Measurements from ENCODE around the gene NF1. TPM values are rescaled to one million over a fixed set of nuclear protein-coding genes. Genes with fewer than 3 reads are reported as not detected.

Gene NF1
- total RNA-seq, 2 donors from 2014 or later, result 27.6 to 44.4 TPM

Other genes starting within 250 kb of the NF1 start
- 10 to 100 TPM in 1 of 2 donors, 1 to 10 TPM in 1; 7.7 to 12.0 TPM for gene TEFM, start 188.7 kb upstream of the NF1 start, total RNA-seq
- 1 to 10 TPM in 1 of 2 donors, not detected in 1; 2.1 TPM for gene ADAP2, start 173.0 kb upstream of the NF1 start, total RNA-seq
- gene RNF135, start 123.9 kb upstream of the NF1 start, total RNA-seq, result 1 to 10 TPM; 4.0 to 4.4 TPM
- gene OMG, start 202.3 kb downstream of the NF1 start, total RNA-seq, result under 1 TPM; 0.26 to 0.42 TPM
- gene EVI2B, start 219.1 kb downstream of the NF1 start, total RNA-seq, result 10 to 100 TPM; 18.5 to 20.7 TPM
- gene EVI2A, start 226.6 kb downstream of the NF1 start, total RNA-seq, result 10 to 100 TPM; 11.7 to 21.8 TPM